GM10266 (cell line): ENCODE results near the gene ESYT3.
A peak's percentile ranks its signal among the peaks of the same experiment; 100 is the strongest.

Experiments used
- DNase-seq: peaks from one replicate; pipeline ENCODE4 v3.0.0; 2012; ENCODE audit errors: extremely low spot score
- CTCF ChIP-seq: IDR thresholded peaks from 2 replicates; pipeline ENCODE4 v1.5.1; 2012; ENCODE audit warnings: mild to moderate bottlenecking, low read depth; ENCODE audit not compliant: control insufficient read depth, insufficient read depth; ENCODE audit errors: missing control alignments

Gene ESYT3

DNA sequence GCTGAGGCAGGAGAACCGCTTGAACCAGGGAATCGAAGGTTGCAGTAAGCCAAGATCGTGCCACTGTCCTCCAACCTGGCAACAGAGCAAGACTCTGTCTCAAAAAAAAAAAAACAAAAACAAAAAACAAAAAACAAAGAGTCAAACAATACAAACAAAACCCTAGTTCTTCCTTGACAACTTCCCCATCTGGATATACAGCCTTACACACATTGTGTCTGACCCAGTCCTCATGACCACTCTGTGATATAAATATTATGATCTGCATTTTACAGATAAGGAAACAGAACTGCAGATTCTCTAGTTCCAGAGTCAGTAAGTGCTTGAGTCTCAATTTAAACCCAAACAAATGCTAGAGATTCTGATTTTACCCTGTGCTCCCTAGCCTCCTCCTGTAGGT, 4.8 kb upstream of the ESYT3 start:
- no peak for TF ChIP-seq CTCF
- no peak for DNase-seq

DNA sequence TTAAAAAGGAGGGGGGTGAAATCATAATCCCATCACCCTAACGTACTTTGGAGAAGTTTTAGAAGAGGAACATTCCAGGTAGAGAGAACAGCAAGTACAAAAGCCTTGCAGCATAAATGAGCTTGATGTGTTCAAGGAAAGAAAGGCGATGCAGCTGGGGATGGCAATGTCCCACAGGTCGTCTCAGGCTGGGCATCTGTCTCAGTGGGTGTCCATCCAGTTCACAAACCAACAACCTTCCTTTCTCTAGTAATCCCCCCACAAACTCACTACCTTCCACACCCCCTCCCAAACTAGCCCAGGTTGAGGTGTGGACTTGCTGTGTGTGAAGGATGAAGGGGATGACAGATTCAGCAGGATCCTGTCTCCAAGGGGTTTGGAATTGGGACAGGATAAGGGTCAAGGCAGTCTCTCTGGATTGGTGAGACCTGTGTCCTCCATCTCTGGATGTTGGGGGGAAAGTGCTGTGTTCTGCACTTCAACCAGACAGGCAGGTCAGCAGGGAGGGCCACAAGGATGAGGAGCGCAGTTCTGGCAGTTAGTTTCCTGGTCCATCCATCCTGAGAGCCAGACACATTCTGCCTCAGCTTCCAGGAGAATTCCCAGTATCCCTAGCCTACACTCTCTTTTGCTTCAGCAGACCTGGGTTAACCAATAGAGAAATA, 1.7 kb upstream of the ESYT3 start:
- peak; percentile 5 for DNase-seq
- no peak for TF ChIP-seq CTCF

DNA sequence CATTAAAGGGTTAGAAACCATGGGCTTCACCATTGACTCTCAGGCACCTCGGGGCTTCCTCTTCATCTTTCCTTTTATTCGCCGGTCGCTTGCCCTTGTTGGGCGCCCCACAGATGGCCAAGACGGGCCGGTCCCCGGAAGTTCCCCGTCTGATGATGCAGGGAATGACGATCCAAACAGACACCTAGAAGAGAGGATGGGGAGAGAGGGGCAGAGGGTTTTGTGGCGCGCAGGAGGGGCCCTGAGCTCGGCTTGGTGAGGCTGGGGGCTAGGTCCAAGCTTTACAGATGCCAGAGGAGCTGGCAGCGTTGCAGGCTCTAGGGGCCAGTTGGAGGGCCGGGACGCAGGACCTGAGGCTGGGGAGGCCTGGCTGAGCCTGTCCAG, 532 bp upstream of the ESYT3 start:
- peak; percentile 25 for DNase-seq
- no peak for TF ChIP-seq CTCF

GRCh38 chr3:138434875-138435772, 708 bp downstream of the ESYT3 start:
- TF ChIP-seq CTCF, result no peak
- DNase-seq, result peak; percentile 24

DNA sequence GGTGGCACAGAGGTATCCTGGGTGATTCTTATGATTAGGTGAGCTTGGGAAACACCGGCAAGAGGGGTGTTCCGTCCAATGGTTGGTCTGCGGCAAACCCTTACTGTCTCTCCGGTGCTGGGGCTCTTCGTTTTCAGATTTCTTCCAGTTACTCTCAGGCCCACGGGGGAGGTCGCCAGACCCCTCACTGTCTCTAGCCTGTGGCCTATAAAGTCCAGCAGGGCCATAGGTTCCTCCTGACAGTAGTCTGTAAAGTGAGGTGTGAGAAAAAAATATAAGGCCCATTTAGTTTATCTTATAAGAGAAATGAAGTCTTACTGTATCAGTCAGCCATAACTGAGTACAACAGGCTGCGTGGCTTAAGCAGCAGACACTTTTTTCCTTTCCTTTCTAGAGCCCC, 1.4 kb downstream of the ESYT3 start:
- DNase-seq, result no peak
- no peak for TF ChIP-seq CTCF

DNA sequence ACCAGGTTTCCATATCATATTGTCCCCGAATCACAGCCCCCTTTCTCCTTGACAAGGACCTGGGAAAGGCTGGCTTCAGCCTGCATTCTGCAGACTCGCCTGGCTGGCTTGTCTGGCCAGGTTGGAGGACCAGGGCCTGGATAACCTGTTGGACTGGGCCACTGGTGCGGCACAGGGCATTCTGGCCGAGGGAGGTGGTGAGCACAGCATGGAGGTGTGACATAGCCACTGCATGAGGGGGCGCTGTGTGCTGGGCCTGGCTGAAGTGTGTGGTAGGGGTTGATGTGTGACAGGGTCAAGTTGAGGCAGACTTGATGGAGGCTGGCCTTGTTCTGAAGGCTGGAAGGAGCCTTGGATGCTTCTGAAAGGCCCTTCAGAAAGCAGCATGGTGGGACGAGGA, 2.9 kb downstream of the ESYT3 start:
- no peak for TF ChIP-seq CTCF
- DNase-seq, result no peak

DNA sequence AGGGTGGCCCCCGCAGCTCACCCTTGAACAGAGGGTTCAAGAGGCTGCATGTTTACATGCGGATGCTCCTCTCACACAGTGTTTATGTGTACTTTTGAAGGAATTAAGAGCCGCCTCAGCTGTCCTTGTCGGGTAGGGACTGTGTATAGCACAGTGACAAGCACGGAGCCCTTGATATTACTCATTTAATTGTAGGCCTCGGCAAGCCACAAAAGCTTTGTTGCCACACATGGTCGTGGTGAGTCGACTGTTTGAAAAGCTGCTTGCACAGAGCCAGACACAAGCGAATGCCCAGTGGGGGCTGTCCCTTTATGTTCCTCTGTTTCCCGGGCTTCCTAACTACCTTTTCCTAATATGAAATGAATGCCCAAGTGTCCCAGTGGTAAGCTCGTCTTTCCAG, 4.5 kb downstream of the ESYT3 start:
- no peak for DNase-seq
- no peak for TF ChIP-seq CTCF
